ENCODE data around the gene TTC32.

The TTC32 gene

DNA sequence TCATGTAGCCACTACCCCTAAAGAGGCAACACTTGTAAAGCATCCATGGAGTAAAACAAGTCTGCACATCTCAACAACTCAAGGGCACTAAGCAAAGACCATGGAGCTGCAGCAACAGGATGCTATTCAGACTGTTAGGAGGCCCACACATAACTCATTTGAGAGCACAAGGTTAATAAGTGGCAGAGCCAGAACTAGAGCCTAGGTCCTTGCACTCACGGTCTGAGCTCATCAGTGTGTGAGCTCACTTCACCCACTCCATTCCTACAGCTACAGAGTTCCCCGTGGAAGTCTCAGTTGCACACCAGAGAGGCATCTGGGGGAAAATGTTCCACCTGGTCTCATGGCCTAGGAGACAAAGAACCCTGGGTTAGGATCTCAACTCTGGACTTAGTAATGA is 35.0 kb downstream of the TTC32 start:
- Mint-ChIP-seq H3K27ac (peak overlapping the region in 1 of 3 experiments; percentile 17), H3K4me3 (no peak overlapping the region), H3K27me3 (ENCODE audit: low read depth) (peaks cover 18% of the 10 kb centered on the region), H3K4me1 (peaks cover 27% of the 10 kb centered on the region), H3K9me3 (no peaks in the 10 kb centered on the region), H3K36me3 (ENCODE audit: low read depth) (peaks cover 4% of the 10 kb centered on the region)
- TF ChIP-seq, protein P1, sequence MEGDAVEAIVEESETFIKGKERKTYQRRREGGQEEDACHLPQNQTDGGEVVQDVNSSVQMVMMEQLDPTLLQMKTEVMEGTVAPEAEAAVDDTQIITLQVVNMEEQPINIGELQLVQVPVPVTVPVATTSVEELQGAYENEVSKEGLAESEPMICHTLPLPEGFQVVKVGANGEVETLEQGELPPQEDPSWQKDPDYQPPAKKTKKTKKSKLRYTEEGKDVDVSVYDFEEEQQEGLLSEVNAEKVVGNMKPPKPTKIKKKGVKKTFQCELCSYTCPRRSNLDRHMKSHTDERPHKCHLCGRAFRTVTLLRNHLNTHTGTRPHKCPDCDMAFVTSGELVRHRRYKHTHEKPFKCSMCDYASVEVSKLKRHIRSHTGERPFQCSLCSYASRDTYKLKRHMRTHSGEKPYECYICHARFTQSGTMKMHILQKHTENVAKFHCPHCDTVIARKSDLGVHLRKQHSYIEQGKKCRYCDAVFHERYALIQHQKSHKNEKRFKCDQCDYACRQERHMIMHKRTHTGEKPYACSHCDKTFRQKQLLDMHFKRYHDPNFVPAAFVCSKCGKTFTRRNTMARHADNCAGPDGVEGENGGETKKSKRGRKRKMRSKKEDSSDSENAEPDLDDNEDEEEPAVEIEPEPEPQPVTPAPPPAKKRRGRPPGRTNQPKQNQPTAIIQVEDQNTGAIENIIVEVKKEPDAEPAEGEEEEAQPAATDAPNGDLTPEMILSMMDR (IDR thresholded peaks at IDR 0.05; ENCODE audit: unreplicated experiment in 3 of 3), result no peak

DNA sequence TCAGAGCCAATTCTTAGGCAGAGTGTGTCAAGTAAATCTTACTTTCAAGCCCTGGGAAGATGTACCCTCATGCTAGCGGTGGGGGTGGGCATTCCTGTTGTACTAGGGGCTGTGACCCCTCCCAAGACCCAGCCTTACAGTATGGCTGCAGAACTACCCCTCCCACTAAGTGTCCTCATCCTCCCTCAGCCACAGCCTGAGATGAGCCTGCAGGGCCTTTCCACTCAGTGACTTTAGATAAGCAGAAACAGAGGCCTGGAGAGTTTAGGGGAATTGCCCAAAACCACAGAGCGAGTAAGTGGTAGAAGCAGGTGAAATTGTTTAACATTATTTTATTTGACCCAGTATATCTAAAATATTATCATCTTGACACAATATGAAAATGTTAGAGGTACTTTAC is 36.6 kb downstream of the TTC32 start:
- Mint-ChIP-seq H3K4me1 (peaks cover 27% of the 10 kb centered on the region), H3K36me3 (ENCODE audit: low read depth) (no peaks in the 10 kb centered on the region), H3K9me3 (no peaks in the 10 kb centered on the region), H3K27me3 (ENCODE audit: low read depth) (peaks cover 22% of the 10 kb centered on the region), H3K27ac (peak overlapping the region in 1 of 3 experiments; percentile 63), H3K4me3 (no peak overlapping the region)
- TF ChIP-seq, protein P1 (IDR thresholded peaks at IDR 0.05; ENCODE audit: unreplicated experiment in 3 of 3), result no peak

DNA sequence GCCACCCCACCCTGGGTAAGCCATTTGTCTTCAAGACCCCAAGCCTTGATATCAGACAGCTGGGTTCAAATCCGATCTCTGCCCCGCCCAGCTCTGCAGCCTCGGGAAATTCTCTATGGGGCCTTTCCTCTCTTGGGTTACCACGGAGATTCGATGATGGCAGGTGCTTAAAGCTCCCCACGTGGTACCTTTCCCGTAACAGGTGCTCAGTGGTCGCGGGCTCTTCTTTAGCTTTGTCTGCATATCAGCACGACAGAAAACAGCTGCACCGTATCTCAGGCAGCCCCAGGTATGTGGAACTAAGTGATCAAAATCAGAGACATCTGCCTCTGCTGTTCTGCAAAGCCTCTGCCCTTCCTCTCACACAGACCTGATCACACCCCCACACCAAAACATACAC is 37.4 kb downstream of the TTC32 start:
- Mint-ChIP-seq H3K9me3 (no peaks in the 10 kb centered on the region), H3K36me3 (ENCODE audit: low read depth) (no peaks in the 10 kb centered on the region), H3K4me1 (peaks cover 22% of the 10 kb centered on the region), H3K27me3 (ENCODE audit: low read depth) (peaks cover 23% of the 10 kb centered on the region), H3K4me3 (peak overlapping the region in 1 of 3 experiments; percentile 29), H3K27ac (peak overlapping the region in 1 of 3 experiments; percentile 23)
- TF ChIP-seq, protein P1 (IDR thresholded peaks at IDR 0.05; ENCODE audit: unreplicated experiment in 3 of 3), result no peak

DNA sequence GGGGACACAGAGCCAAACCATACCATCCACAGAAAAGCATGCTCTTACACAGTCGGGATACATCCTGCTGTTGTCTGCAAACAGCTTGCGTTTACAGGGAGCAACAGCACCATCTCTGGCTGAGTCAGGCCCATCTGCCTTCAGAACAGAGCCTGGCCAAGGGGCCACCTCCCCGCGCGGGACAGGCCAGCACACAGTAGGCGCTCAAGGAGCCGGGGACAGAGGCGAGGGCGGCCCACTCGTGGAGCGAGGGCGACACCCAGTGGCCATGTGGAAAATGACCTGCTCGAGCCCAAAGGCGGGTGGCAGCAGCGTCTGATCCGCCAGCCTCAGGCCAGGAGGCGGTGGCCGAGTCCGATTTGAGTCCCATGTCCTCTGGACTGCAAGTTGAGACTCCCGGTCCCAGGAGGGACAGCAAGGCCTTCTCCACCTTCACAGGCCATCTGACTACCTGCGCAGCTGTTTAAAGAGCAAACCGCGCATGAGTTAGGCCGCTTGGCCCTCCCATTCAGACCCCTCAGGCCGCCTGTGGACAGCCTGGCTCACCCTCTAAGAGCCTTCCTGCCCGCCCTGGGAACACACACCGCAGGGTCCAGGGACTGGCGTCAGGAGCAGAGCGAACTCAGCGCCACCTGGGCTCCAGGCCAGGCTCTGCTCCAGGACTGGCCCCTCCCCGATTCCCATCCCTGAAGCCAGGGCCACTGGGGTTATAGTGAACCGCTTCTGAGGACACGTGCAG is 38.3 kb downstream of the TTC32 start:
- Mint-ChIP-seq H3K27me3 (ENCODE audit: low read depth) (peaks cover 19% of the 10 kb centered on the region), H3K27ac (peak overlapping the region in 2 of 3 experiments; percentile 16 to 72), H3K4me1 (peaks cover 18% of the 10 kb centered on the region), H3K9me3 (no peaks in the 10 kb centered on the region), H3K4me3 (no peak overlapping the region), H3K36me3 (ENCODE audit: low read depth) (no peaks in the 10 kb centered on the region)
- TF ChIP-seq, protein P1 (IDR thresholded peaks at IDR 0.05; ENCODE audit: unreplicated experiment in 3 of 3), result peak; percentile 97 to 98 (median 98)

DNA sequence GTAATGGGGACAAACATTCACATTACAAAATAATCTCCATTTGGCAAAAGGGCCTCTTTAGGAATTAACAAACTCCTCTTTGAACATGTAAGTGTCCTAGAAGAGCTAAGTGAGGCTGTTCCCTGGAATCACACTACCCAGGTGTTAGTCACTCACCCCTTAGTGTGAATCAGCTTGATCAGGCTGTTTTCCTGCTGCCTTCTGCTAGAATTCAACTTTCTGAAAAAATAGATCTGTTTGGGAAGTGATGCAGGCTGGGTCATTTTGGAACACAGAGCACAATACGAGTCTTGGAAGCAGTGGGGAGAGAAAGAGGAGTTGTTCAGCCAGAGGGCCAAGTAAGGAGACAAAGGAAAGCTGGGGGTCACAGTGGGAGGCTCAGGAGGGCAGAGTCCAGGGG is 40.0 kb downstream of the TTC32 start:
- Mint-ChIP-seq H3K36me3 (ENCODE audit: low read depth) (no peaks in the 10 kb centered on the region), H3K27ac (peak overlapping the region in 1 of 3 experiments; percentile 31), H3K9me3 (no peaks in the 10 kb centered on the region), H3K4me3 (peak overlapping the region in 1 of 3 experiments; percentile 30), H3K4me1 (peaks cover 13% of the 10 kb centered on the region), H3K27me3 (ENCODE audit: low read depth) (peaks cover 14% of the 10 kb centered on the region)
- TF ChIP-seq, protein P1 (IDR thresholded peaks at IDR 0.05; ENCODE audit: unreplicated experiment in 3 of 3), result no peak

DNA sequence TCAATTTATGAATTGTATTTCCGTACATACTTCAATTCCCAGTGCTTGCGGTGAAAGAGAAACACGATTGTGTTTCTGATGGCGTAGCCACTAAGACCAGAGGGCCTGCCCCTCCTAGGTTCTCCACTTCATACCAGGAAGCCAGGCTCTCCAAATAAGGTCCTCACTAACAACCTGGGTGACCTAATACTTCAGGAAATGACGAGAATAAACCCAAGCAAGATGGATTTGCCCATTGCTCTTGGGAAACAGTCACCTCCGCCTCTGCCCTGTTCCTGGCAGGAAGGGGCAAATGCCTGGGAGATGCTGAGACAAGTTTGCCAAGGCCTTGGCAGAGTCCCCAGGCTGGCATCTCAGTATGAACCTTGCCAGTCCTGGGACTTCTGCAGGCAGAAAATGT is 41.8 kb downstream of the TTC32 start:
- Mint-ChIP-seq H3K27me3 (ENCODE audit: low read depth) (peaks cover 14% of the 10 kb centered on the region), H3K4me3 (no peak overlapping the region), H3K36me3 (ENCODE audit: low read depth) (no peaks in the 10 kb centered on the region), H3K9me3 (no peaks in the 10 kb centered on the region), H3K4me1 (peaks cover 30% of the 10 kb centered on the region), H3K27ac (peak overlapping the region in 2 of 3 experiments; percentile 16 to 31)
- TF ChIP-seq, protein P1 (IDR thresholded peaks at IDR 0.05; ENCODE audit: unreplicated experiment in 3 of 3), result no peak

Data from nephron (organoid).